Measurements from ENCODE around the gene CDC42EP4.

CDC42EP4 gene

GRCh38 chr17:73331060-73331459 lies 19.3 kb upstream of the CDC42EP4 start:
- Histone ChIP-seq H3K9me3 (ENCODE audit: insufficient read depth, low read length) (no peaks in the 10 kb centered on the region), H3K27ac (ENCODE audit: low read length) (no peak overlapping the region), H3K36me3 (replicated peaks; ENCODE audit: low read depth, low read length) (no peaks in the 10 kb centered on the region), H3K4me2 (ENCODE audit: low read length) (no peak overlapping the region), H4K20me1 (ENCODE audit: insufficient read depth, low read length) (no peaks in the 10 kb centered on the region), H3K4me3 (ENCODE audit: low read length) (no peak overlapping the region), H3K4me1 (ENCODE audit: low read length) (no peaks in the 10 kb centered on the region), H3K9ac (ENCODE audit: low read length) (no peak overlapping the region), H2AFZ (ENCODE audit: low read depth, low read length) (no peak overlapping the region), H3K27me3 (ENCODE audit: low read depth, low read length) (no peaks in the 10 kb centered on the region), H3K79me2 (ENCODE audit: low read length) (no peaks in the 10 kb centered on the region)
- TF ChIP-seq EZH2phosphoT487 (IDR thresholded peaks at IDR 0.05; ENCODE audit: low read depth) (no peak), CTCF (IDR thresholded peaks at IDR 0.05; ENCODE audit: low read depth, low read length) (no peak)

GRCh38 chr17:73327676-73328075 lies 15.9 kb upstream of the CDC42EP4 start:
- no peak overlapping the region for H3K9ac ChIP-seq (ENCODE audit: low read length)
- H2AFZ ChIP-seq (ENCODE audit: low read depth, low read length): no peak overlapping the region
- no peaks in the 10 kb centered on the region for H4K20me1 ChIP-seq (ENCODE audit: insufficient read depth, low read length)
- H3K27ac ChIP-seq (ENCODE audit: low read length): no peak overlapping the region
- no peaks in the 10 kb centered on the region for H3K9me3 ChIP-seq (ENCODE audit: insufficient read depth, low read length)
- H3K36me3 ChIP-seq (replicated peaks; ENCODE audit: low read depth, low read length): no peaks in the 10 kb centered on the region
- H3K79me2 ChIP-seq (ENCODE audit: low read length): no peaks in the 10 kb centered on the region
- no peak overlapping the region for H3K4me2 ChIP-seq (ENCODE audit: low read length)
- H3K27me3 ChIP-seq (ENCODE audit: low read depth, low read length): peaks cover 5% of the 10 kb centered on the region
- TF ChIP-seq EZH2phosphoT487 (IDR thresholded peaks at IDR 0.05; ENCODE audit: low read depth) (no peak), CTCF (IDR thresholded peaks at IDR 0.05; ENCODE audit: low read depth, low read length) (no peak)
- no peaks in the 10 kb centered on the region for H3K4me1 ChIP-seq (ENCODE audit: low read length)
- no peak overlapping the region for H3K4me3 ChIP-seq (ENCODE audit: low read length)

GRCh38 chr17:73325527-73325842 lies 13.7 kb upstream of the CDC42EP4 start:
- no peaks in the 10 kb centered on the region for H3K9me3 ChIP-seq (ENCODE audit: insufficient read depth, low read length)
- H3K4me3 ChIP-seq (ENCODE audit: low read length): no peak overlapping the region
- no peaks in the 10 kb centered on the region for H3K79me2 ChIP-seq (ENCODE audit: low read length)
- no peak overlapping the region for H3K4me2 ChIP-seq (ENCODE audit: low read length)
- H4K20me1 ChIP-seq (ENCODE audit: insufficient read depth, low read length): no peaks in the 10 kb centered on the region
- no peak overlapping the region for H3K27ac ChIP-seq (ENCODE audit: low read length)
- no peak overlapping the region for H2AFZ ChIP-seq (ENCODE audit: low read depth, low read length)
- H3K27me3 ChIP-seq (ENCODE audit: low read depth, low read length): peaks cover 8% of the 10 kb centered on the region
- TF ChIP-seq CTCF (IDR thresholded peaks at IDR 0.05; ENCODE audit: low read depth, low read length): no peak
- TF ChIP-seq EZH2phosphoT487 (IDR thresholded peaks at IDR 0.05; ENCODE audit: low read depth): no peak
- no peak overlapping the region for H3K9ac ChIP-seq (ENCODE audit: low read length)
- no peaks in the 10 kb centered on the region for H3K36me3 ChIP-seq (replicated peaks; ENCODE audit: low read depth, low read length)
- no peaks in the 10 kb centered on the region for H3K4me1 ChIP-seq (ENCODE audit: low read length)

GRCh38 chr17:73324711-73325526 lies 13.1 kb upstream of the CDC42EP4 start:
- no peaks in the 10 kb centered on the region for H4K20me1 ChIP-seq (ENCODE audit: insufficient read depth, low read length)
- no peak overlapping the region for H3K4me3 ChIP-seq (ENCODE audit: low read length)
- H2AFZ ChIP-seq (ENCODE audit: low read depth, low read length): no peak overlapping the region
- H3K4me1 ChIP-seq (ENCODE audit: low read length): no peaks in the 10 kb centered on the region
- no peak overlapping the region for H3K9ac ChIP-seq (ENCODE audit: low read length)
- no peaks in the 10 kb centered on the region for H3K9me3 ChIP-seq (ENCODE audit: insufficient read depth, low read length)
- no peak for TF ChIP-seq CTCF (IDR thresholded peaks at IDR 0.05; ENCODE audit: low read depth, low read length)
- TF ChIP-seq EZH2phosphoT487 (IDR thresholded peaks at IDR 0.05; ENCODE audit: low read depth): no peak
- peaks cover 9% of the 10 kb centered on the region for H3K27me3 ChIP-seq (ENCODE audit: low read depth, low read length)
- no peaks in the 10 kb centered on the region for H3K36me3 ChIP-seq (replicated peaks; ENCODE audit: low read depth, low read length)
- H3K4me2 ChIP-seq (ENCODE audit: low read length): no peak overlapping the region
- no peak overlapping the region for H3K27ac ChIP-seq (ENCODE audit: low read length)
- H3K79me2 ChIP-seq (ENCODE audit: low read length): no peaks in the 10 kb centered on the region
